H1 (cell line): ENCODE data around the gene KLHL21. TPM values are rescaled to one million over a fixed set of nuclear protein-coding genes. Genes with fewer than 3 reads are reported as not detected.

Experiments
- CTCF ChIA-PET: fragments of 300-600 bp; sonication (Branson Sonifier 250); formaldehyde crosslinking; loops from one replicate; lab custom pipeline; 2021; ENCODE audit not compliant: partially characterized antibody; lab: Charles Lee
- POLR2A ChIA-PET: fragments of 300-600 bp; sonication (Branson Sonifier 250); formaldehyde crosslinking; loops from one replicate; lab custom pipeline; 2021; ENCODE audit warnings: inconsistent platforms; ENCODE audit not compliant: partially characterized antibody; lab: Charles Lee
- DNase-seq, 2 experiments: peaks; one replicate each; pipeline versions ENCODE4 v3.0.0 to v3.0.0-alpha.2; 2010 to 2022; ENCODE audit warnings: low spot score in 2 of 2, low read depth in 1 of 2, mixed read lengths in 1 of 2
- FAIRE-seq: peaks from 2 replicates; lab custom pipeline; 2011; peaks lifted over from hg19 to GRCh38; lab: Jason Lieb, UNC
- H2AFZ ChIP-seq: 2 replicates; pipeline ENCODE4 v1.8.1; 2012; ENCODE audit warnings: low read length, inconsistent platforms
- H2AK5ac ChIP-seq: 2 replicates; pipeline ENCODE4 v1.6.1; 2013; ENCODE audit warnings: low read depth, low read length
- H2BK120ac ChIP-seq: replicated peaks from 2 replicates; pipeline ENCODE3; 2013; ENCODE audit warnings: low read depth, low read length, inconsistent platforms
- H2BK12ac ChIP-seq: 2 replicates; pipeline ENCODE4 v1.6.1; 2013; ENCODE audit warnings: low read depth, low read length
- H2BK15ac ChIP-seq: 2 replicates; pipeline ENCODE4 v1.6.1; 2013; ENCODE audit warnings: low read length
- H2BK20ac ChIP-seq: 2 replicates; pipeline ENCODE4 v1.6.1; 2013; ENCODE audit warnings: low read length
- H2BK5ac ChIP-seq: 2 replicates; pipeline ENCODE4 v1.6.1; 2013; ENCODE audit warnings: low read depth, low read length
- H3K14ac ChIP-seq: 2 replicates; pipeline ENCODE4 v1.6.1; 2013; ENCODE audit warnings: inconsistent platforms; ENCODE audit not compliant: insufficient read length
- H3K18ac ChIP-seq: 2 replicates; pipeline ENCODE4 v1.6.1; 2013; ENCODE audit warnings: low read length; ENCODE audit errors: extremely low read depth
- H3K23ac ChIP-seq: 2 replicates; pipeline ENCODE4 v1.6.1; 2013; ENCODE audit warnings: inconsistent platforms; ENCODE audit not compliant: insufficient read length
- H3K23me2 ChIP-seq: 2 replicates; pipeline ENCODE4 v1.6.1; 2013; ENCODE audit warnings: low read depth, low read length
- H3K27ac ChIP-seq: 2 replicates; pipeline ENCODE4 v1.6.1; 2011; ENCODE audit warnings: low read depth, low read length, inconsistent platforms
- H3K27me3 ChIP-seq, 4 experiments: replicated peaks in 1 of 4; 1 replicate in 1 of 4; 2 replicates in 3 of 4; pipeline versions ENCODE4 v1.6.1 to v1.8.1; 2011 to 2013; ENCODE audit warnings: low read length in 3 of 4, mild to moderate bottlenecking in 3 of 4, inconsistent platforms in 2 of 4, mixed read lengths in 2 of 4, moderate library complexity in 1 of 4; ENCODE audit not compliant: control insufficient read depth in 3 of 4, insufficient read depth in 3 of 4; ENCODE audit errors: extremely low read depth in 1 of 4
- H3K36me3 ChIP-seq, 4 experiments: 2 replicates each; pipeline versions ENCODE4 v1.6.1 to v1.8.1; 2011 to 2013; ENCODE audit warnings: mild to moderate bottlenecking in 4 of 4, low read length in 3 of 4, moderate library complexity in 2 of 4, control low read depth in 1 of 4, inconsistent platforms in 1 of 4; ENCODE audit not compliant: insufficient read depth in 4 of 4, control insufficient read depth in 2 of 4
- H3K4ac ChIP-seq: replicated peaks from 2 replicates; pipeline ENCODE3; 2013; ENCODE audit warnings: low read length, low read depth, mixed read lengths, inconsistent platforms; ENCODE audit not compliant: insufficient read length
- H3K4me1 ChIP-seq, 4 experiments: replicated peaks in 1 of 4; 1 replicate in 1 of 4; 2 replicates in 3 of 4; pipeline versions ENCODE4 v1.6.1 to v1.8.1; 2011 to 2013; ENCODE audit warnings: low read length in 3 of 4, inconsistent platforms in 2 of 4, mixed read lengths in 1 of 4; ENCODE audit not compliant: insufficient read depth in 4 of 4, control insufficient read depth in 3 of 4
- H3K4me2 ChIP-seq, 2 experiments: 2 replicates each; pipeline versions ENCODE4 v1.6.1 to v1.8.1; 2011 to 2013; ENCODE audit warnings: low read depth in 2 of 2, low read length in 2 of 2, control low read depth in 1 of 2, inconsistent platforms in 1 of 2, mild to moderate bottlenecking in 1 of 2; ENCODE audit not compliant: insufficient read depth in 1 of 2
- H3K4me3 ChIP-seq, 4 experiments: fragments of 200-600, 300-600 bp in 1 of 4; sonication (generic), shearing (Covaris generic), sonication (Bioruptor Twin) in 1 of 4; 2 replicates each; pipeline versions ENCODE4 v1.5.1 to v1.8.1; 2011 to 2016; ENCODE audit warnings: low read length in 4 of 4, low read depth in 3 of 4, control low read depth in 2 of 4, inconsistent platforms in 2 of 4, mild to moderate bottlenecking in 2 of 4, mixed read lengths in 1 of 4, moderate library complexity in 1 of 4; ENCODE audit not compliant: insufficient read depth in 2 of 4; ENCODE audit errors: extremely low read depth in 1 of 4
- H3K56ac ChIP-seq: replicated peaks from 2 replicates; pipeline ENCODE3; 2013; ENCODE audit warnings: low read depth, mild to moderate bottlenecking, mixed read lengths, low read length, inconsistent platforms; ENCODE audit not compliant: insufficient read length
- H3K79me1 ChIP-seq: 2 replicates; pipeline ENCODE4 v1.6.1; 2013; ENCODE audit warnings: low read depth, low read length, control low read depth
- H3K79me2 ChIP-seq, 2 experiments: 2 replicates each; pipeline versions ENCODE4 v1.6.1 to v1.8.1; 2012 to 2013; ENCODE audit warnings: low read length in 2 of 2, mild to moderate bottlenecking in 2 of 2, inconsistent platforms in 1 of 2; ENCODE audit not compliant: insufficient read depth in 2 of 2, control insufficient read depth in 1 of 2
- H3K9ac ChIP-seq, 4 experiments: replicated peaks in 1 of 4; 1 replicate in 1 of 4; 2 replicates in 3 of 4; pipeline versions ENCODE4 v1.6.1 to v1.8.1; 2011 to 2013; ENCODE audit warnings: low read depth in 3 of 4, low read length in 3 of 4, control low read depth in 2 of 4, mild to moderate bottlenecking in 2 of 4, moderate library complexity in 2 of 4, inconsistent platforms in 1 of 4; ENCODE audit errors: extremely low read depth in 1 of 4
- H3K9me3 ChIP-seq, 2 experiments: 2 replicates each; pipeline versions ENCODE4 v1.6.1 to v1.8.1; 2012 to 2013; ENCODE audit warnings: mild to moderate bottlenecking in 2 of 2, moderate library complexity in 2 of 2, control low read depth in 1 of 2, inconsistent platforms in 1 of 2, low read depth in 1 of 2, low read length in 1 of 2, mixed read lengths in 1 of 2; ENCODE audit not compliant: insufficient read depth in 2 of 2
- H4K20me1 ChIP-seq, 2 experiments: replicated peaks in 1 of 2; 2 replicates each; pipeline versions ENCODE3 to v1.8.1; 2011 to 2013; ENCODE audit warnings: inconsistent platforms in 2 of 2, low read length in 2 of 2, mild to moderate bottlenecking in 1 of 2; ENCODE audit not compliant: insufficient read depth in 2 of 2, control insufficient read depth in 1 of 2
- H4K5ac ChIP-seq: 2 replicates; pipeline ENCODE4 v1.6.1; 2013; ENCODE audit warnings: low read length, low read depth, mixed read lengths, inconsistent platforms; ENCODE audit not compliant: insufficient read length
- H4K8ac ChIP-seq: 2 replicates; pipeline ENCODE4 v1.8.0; 2013; ENCODE audit warnings: mild to moderate bottlenecking, moderate library complexity, low read length, inconsistent platforms; ENCODE audit not compliant: insufficient read depth; ENCODE audit errors: extremely low read depth
- H4K91ac ChIP-seq: replicated peaks from 2 replicates; pipeline ENCODE3; 2013; ENCODE audit warnings: low read length, mixed read lengths, inconsistent platforms; ENCODE audit not compliant: insufficient read length
- KDM4A ChIP-seq: IDR thresholded peaks from one replicate; pipeline ENCODE4 v1.7.1; 2012; ENCODE audit warnings: low read depth, mild to moderate bottlenecking, moderate library complexity, low read length, inconsistent platforms; ENCODE audit not compliant: severe bottlenecking
- PHF8 ChIP-seq: fragments of 200-600 bp; sonication (generic); conservative IDR thresholded peaks from 2 replicates; pipeline ENCODE4 v1.7.1; 2012; ENCODE audit warnings: low read depth, mild to moderate bottlenecking, inconsistent platforms, low read length, moderate library complexity
- SP1 ChIP-seq: IDR thresholded peaks from 2 replicates; pipeline ENCODE4 v1.6.1; 2011; ENCODE audit warnings: low read depth, low read length
- WGBS, 2 experiments: shearing (Covaris generic) in 1 of 2; methylation state at CpG; one replicate each; pipeline versions ENCODE4 v1.1.6 to v1.1.7; 2013 to 2015; ENCODE audit warnings: low lambda C conversion rate in 2 of 2, mixed read lengths in 2 of 2, inconsistent platforms in 1 of 2, low coverage in 1 of 2, missing lambda C conversion rate in 1 of 2; ENCODE audit not compliant: insufficient replicate concordance in 2 of 2, insufficient coverage in 1 of 2, insufficient read length in 1 of 2; ENCODE audit errors: extremely low coverage in 1 of 2, missing lambda C conversion rate in 1 of 2; 5-methylcytosine and 5-hydroxymethylcytosine counted together
- polyA plus RNA-seq, 7 experiments: library from polyadenylated mRNA; depleted of rRNA in 3 of 7; stranded (reverse) in 5 of 7; unstranded in 2 of 7; fragments of >200 nt in 5 of 7; fragments of 200-250 nt in 2 of 7; gene quantifications; 1 replicate in 5 of 7; 2 replicates in 1 of 7; 4 replicates in 1 of 7; pipeline versions ENCODE4 v1.2.1 to v1.2.3, GENCODE V29; 2011 to 2013; ENCODE audit warnings: missing spikeins in 2 of 7, mixed read lengths in 2 of 7
- total RNA-seq: library from RNA; stranded (reverse); fragmentation: NEBNext Ultra II Directional; extraction: Animal tissue kit (Norgen Biotek cat#: 25700); gene quantifications from 2 replicates; pipeline ENCODE4 v1.2.1, GENCODE V29; 2021
- TF ChIP-seq, protein P1 (sequence below): IDR thresholded peaks from 2 replicates; pipeline ENCODE4 v1.6.1; 2011; ENCODE audit warnings: low read length, improper control_type of control experiment

The KLHL21 gene
- total and polyA plus RNA-seq, 2 of the 8 experiments (the other 6 are each of a cell fraction or from before 2014, with no cell fraction given), result 11.9 to 22.3 TPM

- peaks cover 8% of the 10 kb centered on the region for H3K79me1 ChIP-seq
- no peak overlapping the region; the same call in 1 of the 2 replicates for H3K18ac ChIP-seq
- H3K4ac ChIP-seq, result no peak overlapping the region
- H4K8ac ChIP-seq, result no peak overlapping the region
- no peak overlapping the region for H2BK20ac ChIP-seq
- no peak overlapping the region for H2AFZ ChIP-seq
- H3K36me3 ChIP-seq, result peaks cover 6 to 30% (median 10%) of the 10 kb centered on the region in 4 experiments
- no peak overlapping the region for H4K91ac ChIP-seq
- peak overlapping the region; percentile 79 to 80 for H3K4me2 ChIP-seq
- FAIRE-seq, result no peak
- no peaks in the 10 kb centered on the region for H3K4me1 ChIP-seq
- H3K23ac ChIP-seq, result no peak overlapping the region
- POLR2A ChIA-PET, result interaction anchor here (0.8 to 14.3 kb wide), 9 partner anchors 8 to 86 kb away, joined by 3 to 175 read pairs (median 4); partner anchors contain the start of genes DNAJC11, KLHL21 and THAP3
- no peak overlapping the region for H3K14ac ChIP-seq
- peaks cover 11 to 18% of the 10 kb centered on the region in 2 experiments for H4K20me1 ChIP-seq
- no peak overlapping the region for H2BK15ac ChIP-seq
- no peak overlapping the region for H3K56ac ChIP-seq
- no peak overlapping the region for H2BK120ac ChIP-seq
- H2AK5ac ChIP-seq, result no peak overlapping the region
- H3K9me3 ChIP-seq, result no peaks in the 10 kb centered on the region
- no peak overlapping the region; the same call in 1 of the 2 replicates for H2BK5ac ChIP-seq
- TF ChIP-seq SP1, result no peak
- TF ChIP-seq KDM4A, result peak; percentile 23
- TF ChIP-seq, protein P1, sequence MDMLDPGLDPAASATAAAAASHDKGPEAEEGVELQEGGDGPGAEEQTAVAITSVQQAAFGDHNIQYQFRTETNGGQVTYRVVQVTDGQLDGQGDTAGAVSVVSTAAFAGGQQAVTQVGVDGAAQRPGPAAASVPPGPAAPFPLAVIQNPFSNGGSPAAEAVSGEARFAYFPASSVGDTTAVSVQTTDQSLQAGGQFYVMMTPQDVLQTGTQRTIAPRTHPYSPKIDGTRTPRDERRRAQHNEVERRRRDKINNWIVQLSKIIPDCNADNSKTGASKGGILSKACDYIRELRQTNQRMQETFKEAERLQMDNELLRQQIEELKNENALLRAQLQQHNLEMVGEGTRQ, result no peak
- 0 out of 2 replicates have a peak, but pooled peaks have one; percentile 31 for TF ChIP-seq PHF8
- TF ChIP-seq, all 59 proteins: peak for 2
- 5% methylated on average over 31 of the region's 82 CpGs; no CpG with 5 or more reads in 1 of the 2 experiments for WGBS, 2 experiments
- no peak for DNase-seq
- H3K9ac ChIP-seq, result peak overlapping the region; percentile 20 to 80 (median 42); a peak in 6 of 7 replicates
- no peak overlapping the region for H3K27ac ChIP-seq
- H3K79me2 ChIP-seq, result peaks cover 12 to 49% of the 10 kb centered on the region in 2 experiments
- H3K27me3 ChIP-seq, result no peaks in the 10 kb centered on the region
- H3K4me3 ChIP-seq, result peak overlapping the region; percentile 64 to 100 (median 82)
- CTCF ChIA-PET, result interaction anchor here (1.1 to 2.6 kb wide), 7 partner anchors 10 to 140 kb away, joined by 3 to 8 read pairs (median 6); partner anchors contain the start of genes KLHL21, NOL9, TAS1R1 and THAP3
- no peak overlapping the region for H2BK12ac ChIP-seq
- peaks cover 8% of the 10 kb centered on the region; the same call in 1 of the 2 replicates for H3K23me2 ChIP-seq
- peak overlapping the region; percentile 21 for H4K5ac ChIP-seq
Observed at GRCh38 chr1:6614929-6615785, 12.5 kb upstream of the KLHL21 start.
